ENCODE results near the gene AFF3.
"Not testable (repeated sequence)": the region's sequence is repeated elsewhere in the genome, so short reads cannot be mapped to it uniquely, and the experiment has no call there.

AFF3 gene

GRCh38 chr2:100107440-100107839 is 35.0 kb downstream of the AFF3 start:
- DNase-seq = no peak

- no peak for DNase-seq
Measured at GRCh38 chr2:100106460-100106859, 35.9 kb downstream of the AFF3 start.

GRCh38 chr2:100105678-100106054 is 36.7 kb downstream of the AFF3 start:
- DNase-seq = no peak

- no peak for DNase-seq
Measured at GRCh38 chr2:100104718-100105677, 37.4 kb downstream of the AFF3 start.

GRCh38 chr2:100104265-100104664 is 38.1 kb downstream of the AFF3 start:
- not testable (repeated sequence) for DNase-seq

- not testable (repeated sequence) for DNase-seq
Measured at GRCh38 chr2:100103527-100104252, 38.7 kb downstream of the AFF3 start.

- DNase-seq = not testable (repeated sequence)
Measured at GRCh38 chr2:100102466-100103180, 39.8 kb downstream of the AFF3 start.

- not testable (repeated sequence) for DNase-seq
Measured at GRCh38 chr2:100098855-100099254, 43.5 kb downstream of the AFF3 start.

GRCh38 chr2:100097611-100098294 is 44.6 kb downstream of the AFF3 start:
- not testable (repeated sequence) for DNase-seq

- not testable (repeated sequence) for DNase-seq
Measured at GRCh38 chr2:100095845-100096244, 46.5 kb downstream of the AFF3 start.

- not testable (repeated sequence) for DNase-seq
Measured at GRCh38 chr2:100091807-100092206, 50.6 kb downstream of the AFF3 start.

GRCh38 chr2:100085744-100086143 is 56.6 kb downstream of the AFF3 start:
- not testable (repeated sequence) for DNase-seq

- not testable (repeated sequence) for DNase-seq
Measured at GRCh38 chr2:100083421-100084216, 58.8 kb downstream of the AFF3 start.

GRCh38 chr2:100082302-100082978 is 60.0 kb downstream of the AFF3 start:
- DNase-seq = not testable (repeated sequence)

- DNase-seq = no peak
Measured at GRCh38 chr2:100077935-100078334, 64.5 kb downstream of the AFF3 start.

- no peak for DNase-seq
Measured at GRCh38 chr2:100077456-100077855, 64.9 kb downstream of the AFF3 start.

GRCh38 chr2:100075532-100075931 is 66.9 kb downstream of the AFF3 start:
- no peak for DNase-seq

GRCh38 chr2:100073110-100073509 is 69.3 kb downstream of the AFF3 start:
- DNase-seq = no peak

- DNase-seq = no peak
Measured at GRCh38 chr2:100072503-100072902, 69.9 kb downstream of the AFF3 start.

- no peak for DNase-seq
Measured at GRCh38 chr2:100071335-100072043, 70.9 kb downstream of the AFF3 start.

All from NK-92 treated with Interleukin-12 subunit alpha and Interleukin-12 subunit beta, amount 100 ng/mL, for 24 hours (cell line).